ENCODE measurements around the gene NPBWR2.
"Not testable (repeated sequence)": the region's sequence is repeated elsewhere in the genome, so short reads cannot be mapped to it uniquely, and the experiment has no call there.

The NPBWR2 gene

DNA sequence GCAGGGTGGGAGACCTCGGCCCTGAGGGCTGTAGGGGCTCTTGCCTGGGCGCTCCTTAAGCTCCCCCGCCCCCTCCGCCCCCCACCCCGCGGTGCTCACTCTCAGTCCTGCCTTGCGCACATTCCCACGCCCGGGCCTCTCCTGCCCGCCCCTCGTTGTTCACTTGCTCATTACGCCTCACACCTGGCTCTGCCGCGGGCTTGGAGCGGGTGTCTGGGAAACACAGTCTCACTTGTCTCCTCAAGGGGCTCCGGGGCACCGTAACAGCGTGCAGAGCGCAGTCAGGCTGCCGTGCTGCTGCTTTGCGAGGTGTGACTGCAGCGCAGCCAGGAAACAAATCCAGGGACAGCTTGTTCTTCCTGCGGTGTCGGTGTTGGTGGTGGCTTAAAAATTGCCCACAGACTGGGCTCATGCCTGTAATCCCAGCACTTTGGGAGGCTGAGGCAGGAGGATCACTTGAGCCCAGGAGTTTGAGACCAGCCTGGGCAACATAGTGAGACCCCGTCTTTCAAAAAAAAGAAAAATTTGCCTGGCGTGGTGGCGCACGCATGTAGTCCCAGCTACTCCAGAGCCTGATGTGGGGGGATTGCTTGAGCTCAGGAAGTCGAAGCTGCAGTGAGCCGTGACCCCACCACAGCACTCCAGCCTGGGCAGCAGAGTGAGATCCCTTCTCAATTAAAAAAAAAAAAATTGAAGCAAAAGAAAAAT is 4.6 kb downstream of the NPBWR2 start:
- no peak for FAIRE-seq

DNA sequence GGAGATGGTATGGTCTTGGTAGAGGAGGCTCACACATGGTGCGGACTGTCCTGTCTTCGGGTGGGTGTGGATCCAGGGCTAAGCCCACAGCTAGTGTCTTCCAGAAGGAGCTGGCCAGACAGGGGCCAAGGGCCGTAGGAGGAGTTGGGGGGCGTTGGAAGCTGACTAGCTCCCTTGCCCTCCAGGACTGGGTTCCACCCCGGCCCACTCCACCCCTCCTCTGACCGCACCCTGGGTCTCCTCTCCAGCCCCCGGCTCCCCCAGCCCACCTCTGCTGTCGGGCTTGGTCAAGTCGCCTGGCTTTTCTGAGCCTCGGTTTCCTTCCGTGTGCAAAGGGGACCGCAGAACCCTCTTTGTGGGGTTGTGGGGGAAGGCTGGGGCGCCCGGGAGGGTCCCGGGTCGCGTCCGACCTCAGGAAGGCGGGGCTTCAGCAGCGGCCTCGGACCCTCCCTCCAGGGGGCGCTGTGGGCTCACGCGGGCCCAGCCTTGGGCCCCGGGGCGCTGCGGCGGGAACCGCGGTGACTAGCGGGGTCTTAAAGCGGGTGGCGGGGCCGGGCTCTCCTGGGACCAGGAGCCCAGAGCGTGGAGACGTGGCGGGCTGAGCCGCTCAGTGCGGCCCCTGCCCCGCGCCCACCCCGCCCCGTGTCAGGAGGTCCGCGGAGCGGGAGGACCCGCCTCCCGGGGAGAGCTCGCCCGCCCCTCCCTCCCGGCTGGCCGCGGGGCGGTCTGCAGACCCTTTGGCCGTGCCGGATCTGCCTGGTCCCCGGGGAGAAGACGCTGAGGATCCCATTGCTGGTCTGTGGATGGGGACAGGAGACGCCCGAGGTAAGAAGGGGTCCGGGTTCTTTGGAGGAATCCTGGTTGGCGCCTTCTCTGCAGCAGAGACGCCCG is 5.4 kb downstream of the NPBWR2 start:
- no peak for FAIRE-seq

DNA sequence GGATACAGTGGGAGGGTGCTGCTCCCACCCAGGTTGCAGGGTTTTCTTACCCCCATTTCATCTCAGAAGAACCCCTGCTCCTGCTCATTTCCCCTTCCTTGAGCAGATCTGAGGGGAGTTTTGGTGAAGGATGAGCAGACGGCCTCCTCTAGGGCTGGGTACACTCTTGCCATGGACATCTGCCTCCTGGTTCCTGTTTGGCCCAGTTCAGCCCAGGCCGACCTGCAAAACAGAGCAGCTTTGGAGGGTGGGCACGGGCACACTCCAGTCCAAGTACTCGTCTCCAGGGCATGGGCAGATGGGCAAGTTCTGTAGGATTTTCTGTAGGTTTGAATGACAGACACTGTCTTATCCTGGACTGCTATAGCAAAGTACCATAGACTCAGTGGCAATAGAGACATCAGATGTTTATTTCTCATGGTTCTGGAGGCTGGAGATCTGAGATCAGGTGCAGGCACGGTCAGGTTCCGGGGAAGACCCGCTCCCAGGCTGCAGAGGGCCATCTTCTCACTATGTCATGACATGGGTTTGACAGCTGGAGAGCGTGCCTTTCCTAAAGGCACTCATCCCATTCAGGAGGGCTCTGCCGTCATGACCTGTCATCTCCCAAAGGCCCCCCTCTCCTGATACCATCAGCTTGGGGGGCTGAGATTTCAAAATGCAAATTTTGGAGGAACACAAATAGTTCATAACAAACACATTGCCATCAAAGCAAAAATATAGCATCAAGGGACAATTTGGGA is 6.2 kb downstream of the NPBWR2 start:
- FAIRE-seq = no peak

DNA sequence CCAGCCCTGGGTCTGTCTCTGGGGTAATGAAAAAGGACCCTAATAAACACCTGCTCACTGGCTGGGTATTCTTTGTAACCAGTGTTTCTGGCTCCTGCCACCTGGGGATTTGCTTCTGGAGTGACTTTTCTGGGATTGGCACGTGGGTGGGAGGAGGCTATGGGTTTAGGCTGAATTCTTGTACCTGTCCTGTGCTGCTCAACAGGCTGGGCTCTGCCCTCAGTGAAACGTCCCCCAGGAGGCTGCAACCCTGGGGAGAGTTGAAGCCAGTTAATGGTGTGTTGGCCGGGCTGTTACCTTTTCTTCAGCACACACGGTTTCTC is 6.8 kb downstream of the NPBWR2 start:
- no peak for FAIRE-seq

DNA sequence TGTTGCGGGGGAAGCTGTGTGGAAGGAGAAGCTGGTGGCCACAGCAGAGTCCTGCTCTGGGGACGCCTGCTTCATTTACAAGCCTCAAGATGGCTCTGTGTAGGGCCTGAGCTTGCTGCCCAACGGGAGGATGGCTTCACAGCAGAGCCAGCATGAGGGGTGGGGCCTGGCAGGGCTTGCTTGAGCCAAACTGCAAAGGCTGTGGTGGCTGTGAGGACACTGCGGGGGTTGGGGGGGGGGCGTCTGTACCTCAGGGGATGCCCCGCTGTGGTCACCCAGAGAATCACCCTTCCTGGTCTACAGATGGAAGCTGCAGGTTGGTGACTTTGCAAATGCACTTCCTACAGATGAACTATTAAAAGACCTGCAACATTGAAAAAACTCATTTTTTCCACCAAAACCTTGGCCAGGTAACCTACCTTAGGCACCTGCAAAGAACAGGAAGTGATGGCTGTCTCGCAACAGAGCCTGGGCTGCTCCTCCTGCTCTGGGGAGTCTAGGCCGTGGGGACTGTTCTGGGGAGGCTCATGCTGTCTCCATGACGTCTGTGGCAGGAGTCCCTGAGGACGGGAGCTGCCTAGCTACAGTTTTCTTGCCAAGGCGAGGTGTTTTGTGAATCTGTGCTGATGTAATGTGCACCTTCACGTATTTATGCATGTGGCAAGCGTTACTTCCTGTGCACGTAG is 7.3 kb downstream of the NPBWR2 start:
- FAIRE-seq = no peak

DNA sequence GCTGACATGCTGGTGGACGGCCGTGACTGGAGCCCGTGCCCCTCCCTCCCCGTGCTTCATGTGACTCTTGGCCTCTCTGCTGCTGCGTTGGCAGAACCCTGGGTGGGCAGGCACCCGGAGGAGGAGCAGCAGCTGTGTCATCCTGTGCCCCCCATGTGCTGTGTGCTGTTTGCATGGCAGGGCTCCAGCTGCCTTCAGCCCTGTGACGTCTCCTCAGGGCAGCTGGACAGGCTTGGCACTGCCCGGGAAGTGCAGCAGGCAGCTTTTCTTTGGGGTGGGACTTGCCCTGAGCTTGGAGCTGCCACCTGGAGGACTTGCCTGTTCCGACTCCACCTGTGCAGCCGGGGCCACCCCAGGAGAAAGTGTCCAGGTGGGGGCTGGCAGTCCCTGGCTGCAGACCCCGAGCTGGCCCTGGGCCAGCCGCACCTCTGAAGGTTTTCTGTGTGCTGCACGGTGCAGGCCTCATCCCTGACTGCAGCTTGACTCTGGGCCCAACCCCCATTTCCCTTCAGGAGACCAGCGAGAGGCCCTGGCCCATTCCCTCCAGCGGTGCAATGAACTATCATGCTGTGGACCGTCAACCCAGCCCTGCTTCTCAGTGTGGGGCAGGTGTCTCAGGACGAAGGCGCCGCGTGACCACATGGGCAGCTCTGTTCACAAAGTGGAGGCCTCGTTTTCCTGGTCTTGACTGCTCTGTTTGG is 8.1 kb downstream of the NPBWR2 start:
- no peak for FAIRE-seq

DNA sequence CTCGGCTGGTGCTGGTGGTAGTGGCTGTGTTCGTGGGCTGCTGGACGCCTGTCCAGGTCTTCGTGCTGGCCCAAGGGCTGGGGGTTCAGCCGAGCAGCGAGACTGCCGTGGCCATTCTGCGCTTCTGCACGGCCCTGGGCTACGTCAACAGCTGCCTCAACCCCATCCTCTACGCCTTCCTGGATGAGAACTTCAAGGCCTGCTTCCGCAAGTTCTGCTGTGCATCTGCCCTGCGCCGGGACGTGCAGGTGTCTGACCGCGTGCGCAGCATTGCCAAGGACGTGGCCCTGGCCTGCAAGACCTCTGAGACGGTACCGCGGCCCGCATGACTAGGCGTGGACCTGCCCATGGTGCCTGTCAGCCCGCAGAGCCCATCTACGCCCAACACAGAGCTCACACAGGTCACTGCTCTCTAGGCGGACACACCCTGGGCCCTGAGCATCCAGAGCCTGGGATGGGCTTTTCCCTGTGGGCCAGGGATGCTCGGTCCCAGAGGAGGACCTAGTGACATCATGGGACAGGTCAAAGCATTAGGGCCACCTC is 8.8 kb downstream of the NPBWR2 start:
- FAIRE-seq = no peak

DNA sequence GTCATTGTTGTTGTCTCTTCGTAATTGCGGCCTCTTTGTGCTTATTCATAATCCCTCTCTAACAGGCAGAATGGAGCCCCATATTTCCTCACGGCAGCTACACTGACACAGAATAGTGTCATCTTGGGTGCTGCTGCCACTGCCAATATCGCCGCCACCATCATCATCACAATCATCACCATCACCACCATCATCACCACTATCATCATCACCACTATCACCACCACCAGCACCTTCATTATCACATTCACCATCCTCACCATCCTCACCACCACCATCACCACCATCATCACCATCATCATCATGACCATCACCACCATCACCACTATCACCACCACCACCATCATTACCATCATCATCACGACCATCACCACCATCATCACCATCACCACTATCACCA is 10.8 kb downstream of the NPBWR2 start:
- no peak for FAIRE-seq

DNA sequence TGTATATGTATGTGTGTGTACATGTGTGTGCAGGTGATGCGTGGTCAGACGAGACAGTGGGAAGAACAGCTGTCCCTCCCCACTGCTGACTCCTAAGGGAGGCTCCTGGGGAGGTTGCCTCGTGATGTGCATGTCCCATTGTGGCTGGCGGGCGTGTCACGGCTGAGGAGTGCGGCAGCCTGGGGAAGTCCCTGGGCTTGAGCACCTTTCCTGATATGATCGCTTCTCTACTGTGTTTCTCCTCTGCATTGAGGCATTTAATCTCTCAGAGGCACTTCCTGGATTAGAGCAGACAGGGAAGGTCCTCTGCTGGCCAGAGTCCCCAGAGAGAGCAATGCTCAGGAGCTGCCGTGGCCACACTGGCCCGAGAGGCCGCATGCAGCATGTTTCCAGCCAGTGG is 11.4 kb downstream of the NPBWR2 start:
- FAIRE-seq = no peak

DNA sequence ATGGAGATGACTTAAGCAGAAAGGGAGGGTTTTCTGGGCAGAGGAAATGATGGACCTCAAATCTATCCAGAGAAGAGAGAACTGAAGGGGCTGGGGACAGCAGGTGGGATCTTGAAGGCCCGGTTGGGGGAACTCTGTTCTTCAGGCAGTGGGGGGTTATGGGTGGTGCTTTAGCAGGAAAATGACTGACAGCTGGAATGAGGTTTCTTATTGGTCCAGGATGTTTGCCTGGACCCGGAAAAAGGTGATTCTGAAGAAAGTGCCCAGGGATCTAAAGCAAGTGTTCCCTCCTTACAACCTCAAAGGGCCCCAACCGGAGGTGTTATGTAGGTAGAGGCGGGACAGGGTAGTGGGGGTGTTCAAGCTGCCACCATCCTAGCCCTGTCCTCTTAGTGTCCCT is 11.9 kb downstream of the NPBWR2 start:
- FAIRE-seq = no peak

DNA sequence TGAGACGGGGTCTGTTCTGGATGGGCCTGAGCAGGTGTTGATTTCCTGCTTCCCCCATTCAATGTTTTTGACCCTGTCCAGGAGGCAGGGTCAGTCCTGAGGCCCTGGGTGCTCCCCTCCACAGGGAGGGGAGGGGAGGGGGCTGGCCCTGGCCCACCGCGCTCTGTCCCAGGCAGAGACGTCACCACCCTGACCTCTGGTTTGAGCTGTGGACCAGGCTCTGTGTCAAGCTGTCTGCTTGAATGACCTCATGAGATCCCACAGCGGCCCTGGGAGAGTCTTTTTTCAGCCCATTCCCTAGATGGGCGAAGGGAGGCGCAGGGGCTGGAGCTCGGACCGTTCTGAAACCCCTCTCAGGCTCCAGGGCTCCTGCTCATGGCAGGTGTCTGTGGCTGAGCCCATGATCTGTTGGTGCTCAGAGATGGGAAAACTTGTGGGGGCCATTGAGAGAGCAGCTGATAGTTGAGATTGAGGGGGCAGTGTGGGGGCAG is 14.3 kb downstream of the NPBWR2 start:
- FAIRE-seq = no peak

DNA sequence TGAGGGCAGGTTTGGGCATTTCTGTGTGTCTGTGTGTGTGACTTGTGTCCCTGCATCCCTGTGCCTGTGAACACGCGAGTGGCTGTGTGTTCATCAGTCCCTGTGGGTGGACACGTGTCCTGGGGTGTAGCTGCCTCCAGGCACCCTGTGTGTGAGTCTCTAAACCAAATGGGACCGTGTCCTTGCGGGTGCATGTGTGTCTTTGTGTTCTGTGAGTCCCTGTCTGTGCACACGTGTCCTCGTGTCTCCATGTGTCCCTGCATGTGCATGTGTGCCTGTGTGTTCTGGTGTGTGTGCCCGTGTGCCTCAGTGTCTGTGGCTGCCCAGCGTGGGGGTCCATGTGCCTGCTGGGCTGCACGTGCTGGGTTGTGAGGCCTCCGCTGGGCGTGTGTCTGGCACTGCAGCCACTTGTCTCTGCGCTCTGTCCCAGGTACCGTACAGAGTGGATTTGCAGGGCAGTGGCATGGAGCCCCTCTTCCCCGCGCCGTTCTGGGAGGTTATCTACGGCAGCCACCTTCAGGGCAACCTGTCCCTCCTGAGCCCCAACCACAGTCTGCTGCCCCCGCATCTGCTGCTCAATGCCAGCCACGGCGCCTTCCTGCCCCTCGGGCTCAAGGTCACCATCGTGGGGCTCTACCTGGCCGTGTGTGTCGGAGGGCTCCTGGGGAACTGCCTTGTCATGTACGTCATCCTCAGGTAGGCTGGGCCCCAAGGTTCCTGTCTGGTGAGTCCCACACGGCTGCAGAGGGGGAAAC is 14.9 kb downstream of the NPBWR2 start:
- FAIRE-seq = no peak

DNA sequence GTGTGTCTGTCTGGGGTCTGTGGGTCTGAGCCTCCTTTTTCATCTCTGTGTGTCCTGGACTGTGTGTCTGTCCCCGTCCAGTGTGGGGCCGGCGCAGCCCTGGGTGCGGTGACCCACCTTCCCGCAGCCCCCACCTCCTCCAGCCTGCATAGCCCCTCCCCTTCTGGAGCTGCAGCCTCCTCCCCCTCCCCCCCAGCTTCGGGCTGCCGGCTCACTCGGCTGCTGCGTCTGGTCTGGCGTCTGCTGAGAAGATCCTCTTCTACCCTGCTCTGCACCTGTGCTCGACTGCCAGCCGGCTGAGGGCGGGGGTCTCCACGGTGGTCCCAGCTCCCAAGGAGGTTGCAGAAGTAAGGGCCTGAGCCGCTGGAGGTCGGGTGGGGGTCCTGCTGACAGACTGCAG is 15.6 kb downstream of the NPBWR2 start:
- FAIRE-seq = no peak

DNA sequence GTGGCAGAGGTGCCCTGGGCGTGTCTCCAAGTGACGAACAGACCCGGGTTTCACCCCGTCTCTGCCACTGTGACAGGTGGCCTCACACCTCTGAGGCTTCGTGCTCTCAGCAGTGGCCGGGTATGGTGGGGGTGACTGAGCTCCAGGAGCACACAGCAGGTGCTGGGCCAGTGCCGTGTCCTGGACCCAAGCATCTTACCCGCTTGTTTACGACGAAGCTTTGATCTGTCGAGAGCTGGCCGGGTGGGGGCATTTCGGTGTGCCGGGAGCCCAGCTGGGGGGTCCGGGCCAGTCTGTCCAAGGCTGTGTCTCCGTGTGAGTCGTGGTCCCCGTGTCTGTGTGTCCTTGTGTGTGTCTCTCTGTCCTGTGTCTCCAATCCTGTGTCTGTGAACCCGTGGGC is 16.0 kb downstream of the NPBWR2 start:
- no peak for FAIRE-seq

DNA sequence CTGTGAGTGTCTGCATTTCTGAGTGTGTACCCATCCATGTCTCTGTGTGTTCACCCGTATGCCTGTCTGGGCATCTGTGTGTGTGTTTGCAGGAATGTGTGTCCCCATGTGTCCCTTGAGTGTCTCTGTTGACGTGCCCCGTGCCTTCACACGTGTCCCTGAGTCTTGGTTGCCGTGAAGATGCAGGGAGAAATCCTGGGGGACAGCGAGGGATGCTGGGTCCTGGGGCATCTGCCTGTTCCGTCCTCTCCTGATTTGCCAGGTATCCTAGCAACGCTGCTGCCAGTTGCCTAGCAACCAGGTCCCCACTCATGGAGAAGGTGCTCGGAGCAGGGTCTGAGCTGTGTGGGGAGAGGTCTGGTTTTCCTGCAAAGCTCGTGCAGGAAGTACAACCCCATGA is 17.2 kb downstream of the NPBWR2 start:
- no peak for FAIRE-seq

DNA sequence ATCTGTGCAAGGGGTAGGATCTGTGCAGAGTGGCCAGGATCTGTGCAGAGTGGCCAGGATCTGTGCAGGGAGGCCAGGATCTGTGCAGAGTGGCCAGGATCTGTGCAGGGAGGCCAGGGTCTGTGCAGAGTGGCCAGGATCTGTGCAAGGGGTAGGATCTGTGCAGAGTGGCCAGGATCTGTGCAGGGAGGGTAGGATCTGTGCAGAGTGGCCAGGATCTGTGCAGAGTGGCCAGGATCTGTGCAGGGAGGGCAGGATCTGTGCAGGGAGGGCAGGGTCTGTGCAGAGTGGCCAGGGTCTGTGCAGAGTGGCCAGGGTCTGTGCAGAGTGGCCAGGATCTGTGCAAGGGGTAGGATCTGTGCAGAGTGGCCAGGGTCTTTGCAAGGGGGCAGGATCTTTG is 18.8 kb downstream of the NPBWR2 start:
- not testable (repeated sequence) for FAIRE-seq

DNA sequence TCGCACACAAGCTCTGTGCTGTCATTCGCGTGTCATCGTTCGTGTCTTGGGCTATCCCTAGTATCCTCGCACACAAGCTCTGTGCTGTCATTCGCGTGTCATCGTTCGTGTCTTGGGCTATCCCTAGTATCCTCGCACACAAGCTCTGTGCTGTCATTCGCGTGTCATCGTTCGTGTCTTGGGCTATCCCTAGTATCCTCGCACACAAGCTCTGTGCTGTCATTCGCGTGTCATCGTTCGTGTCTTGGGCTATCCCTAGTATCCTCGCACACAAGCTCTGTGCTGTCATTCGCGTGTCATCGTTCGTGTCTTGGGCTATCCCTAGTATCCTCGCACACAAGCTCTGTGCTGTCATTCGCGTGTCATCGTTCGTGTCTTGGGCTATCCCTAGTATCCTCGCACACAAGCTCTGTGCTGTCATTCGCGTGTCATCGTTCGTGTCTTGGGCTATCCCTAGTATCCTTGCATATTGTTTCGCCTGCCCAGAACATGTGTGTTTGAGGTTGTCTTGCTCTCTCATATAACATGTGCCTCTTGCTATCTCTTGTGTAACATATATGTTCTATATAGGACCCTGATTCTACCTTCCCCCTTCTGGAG is 20.0 kb downstream of the NPBWR2 start:
- not testable (repeated sequence) for FAIRE-seq

DNA sequence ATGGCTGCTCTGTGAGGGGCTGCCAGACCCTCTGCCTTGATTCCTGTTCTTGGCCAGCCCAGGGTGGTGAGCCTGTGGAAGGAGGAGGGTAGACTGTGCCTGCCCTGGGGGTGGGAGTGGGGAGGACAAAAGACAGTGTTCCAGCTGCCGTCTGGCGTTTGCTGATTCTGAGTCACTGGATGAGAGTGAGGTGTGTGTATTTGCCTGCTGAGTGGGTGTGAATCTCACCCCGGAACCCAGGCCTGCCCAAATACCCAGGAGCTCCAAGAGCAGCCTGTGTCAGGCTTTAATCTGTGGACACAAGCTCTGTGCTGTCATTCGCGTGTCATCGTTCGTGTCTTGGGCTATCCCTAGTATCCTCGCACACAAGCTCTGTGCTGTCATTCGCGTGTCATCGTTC is 20.6 kb downstream of the NPBWR2 start:
- FAIRE-seq = no peak

DNA sequence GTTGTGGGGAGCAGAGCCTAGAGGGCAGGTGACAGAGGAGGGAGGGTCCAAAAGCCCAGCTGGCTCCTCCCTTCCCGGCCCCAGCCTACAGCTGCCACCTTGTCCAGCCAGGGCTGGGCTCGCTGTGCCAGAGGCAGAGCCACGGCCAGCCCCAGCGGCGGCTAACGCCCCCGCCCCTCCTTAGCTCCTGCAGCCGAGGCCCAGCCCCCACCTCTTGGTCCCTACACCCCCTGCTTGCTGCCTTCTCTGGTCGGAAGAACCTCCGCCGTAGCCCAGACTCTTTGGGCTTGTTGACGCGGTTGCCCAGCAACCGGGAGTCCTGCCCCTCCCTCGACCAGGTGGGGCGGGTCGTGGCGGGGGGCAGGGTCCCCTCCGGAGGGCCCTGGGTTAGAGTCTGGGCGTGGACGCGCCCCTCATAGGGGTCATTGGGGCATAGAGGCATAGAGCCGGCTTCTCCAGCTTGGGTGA is 22.6 kb downstream of the NPBWR2 start:
- FAIRE-seq = no peak

DNA sequence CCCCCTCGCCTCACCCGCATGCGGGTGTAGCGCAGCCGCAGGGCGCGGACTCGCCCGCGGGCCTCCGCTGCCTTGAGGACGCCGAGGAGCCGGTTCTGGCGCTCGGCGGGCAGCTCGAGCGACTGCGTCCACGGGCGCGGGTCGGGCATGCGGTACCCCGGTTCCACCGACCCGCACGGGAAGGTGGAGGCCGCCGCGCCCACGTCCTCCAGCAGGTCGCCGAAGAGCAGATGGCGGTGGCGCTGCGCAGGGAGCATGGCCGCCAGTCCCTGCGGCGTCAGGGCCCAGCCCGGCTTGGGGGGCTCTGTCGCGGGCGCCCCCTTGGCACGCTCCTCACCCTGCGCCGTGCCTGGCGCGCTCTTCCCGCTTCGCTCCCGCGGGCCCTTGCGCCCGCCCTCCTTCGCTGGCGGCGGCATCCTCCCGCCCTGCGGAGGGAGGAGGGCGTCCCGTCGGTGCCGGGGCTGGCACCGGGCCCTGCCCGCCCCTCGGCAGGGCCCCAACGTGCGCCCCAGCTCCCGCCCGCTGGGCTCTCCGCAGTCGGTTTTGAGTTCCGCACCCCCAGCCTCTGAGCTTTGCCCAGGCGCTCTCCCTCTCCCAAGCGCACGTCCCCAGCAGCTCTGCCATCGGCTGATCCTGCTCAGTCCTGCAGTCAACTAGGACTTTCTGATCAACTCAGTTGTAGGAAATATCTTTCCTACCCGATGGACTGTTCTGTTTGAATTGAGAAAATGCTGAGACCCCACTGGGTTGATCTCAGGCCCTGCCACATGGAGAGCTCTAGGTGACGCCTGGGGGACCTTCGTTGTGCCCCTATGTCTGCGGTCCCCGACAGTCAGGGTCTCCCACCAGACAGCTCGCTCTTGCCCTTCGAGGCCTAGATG is 23.3 kb downstream of the NPBWR2 start, which contains the start of gene LKAAEAR1:
Gene LKAAEAR1, minus strand, starts transcription at position 595 of the 881 bp plus-strand sequence. Its CDS starts 179 bp downstream, at position 416.
- no peak for FAIRE-seq

Measured in endometrium (tissue), 2 donors.